MM.1S (cell line): ENCODE measurements around the gene PDSS2.

Experiments used
- CTCF ChIP-seq: fragments of 300-600 bp; sonication (generic); IDR thresholded peaks from 2 replicates; pipeline ENCODE4 v1.5.1; 2016; ENCODE audit warnings: antibody characterized with exemption, low read length, mixed read lengths
- EZH2 ChIP-seq: fragments of 300-600 bp; sonication (generic); optimal IDR thresholded peaks from 2 replicates; pipeline ENCODE3; 2017; ENCODE audit warnings: low read depth, mild to moderate bottlenecking, antibody characterized with exemption, low read length, mixed read lengths

- TF ChIP-seq CTCF (no peak), EZH2 (no peak)
Observed at GRCh38 chr6:107219851-107220250, 239.5 kb downstream of the PDSS2 start.
